HG03135 (cell line): Measurements from ENCODE around the gene TNNT1.

Experiments used
- ATAC-seq: cut with Tn5 transposase; IDR thresholded peaks from one replicate; pipeline ENCODE4 v1.9.1; 2021; ENCODE audit warnings: mild to moderate bottlenecking, moderate library complexity; ENCODE audit not compliant: unreplicated experiment

The TNNT1 gene

GRCh38 chr19:55146078-55146704, 2.8 kb downstream of the TNNT1 start:
- ATAC-seq, result no peak

DNA sequence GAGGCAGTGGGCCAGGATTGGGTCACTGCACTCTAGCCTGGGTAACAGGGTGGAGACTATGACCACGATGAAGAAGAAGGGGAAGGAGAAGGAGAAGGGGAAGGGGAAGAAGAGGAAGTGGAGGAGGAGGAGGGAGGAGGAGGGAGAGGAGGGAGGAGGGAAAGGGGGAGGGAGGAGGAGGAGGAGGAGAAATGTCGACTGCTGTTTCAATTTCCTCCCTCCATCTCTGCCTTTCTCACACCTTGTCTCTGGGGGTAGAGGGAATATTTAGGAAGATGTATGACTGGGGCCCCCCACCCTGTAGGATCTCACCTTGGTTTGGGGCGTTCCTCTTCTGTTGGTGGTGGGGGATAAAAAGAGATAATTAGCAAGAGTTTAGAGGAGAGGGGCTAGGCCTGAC, 3.8 kb downstream of the TNNT1 start:
- ATAC-seq, result no peak

- ATAC-seq, result no peak
Observed at GRCh38 chr19:55141696-55142095, 7.3 kb downstream of the TNNT1 start.

GRCh38 chr19:55137915-55138314, 11.1 kb downstream of the TNNT1 start:
- no peak for ATAC-seq

DNA sequence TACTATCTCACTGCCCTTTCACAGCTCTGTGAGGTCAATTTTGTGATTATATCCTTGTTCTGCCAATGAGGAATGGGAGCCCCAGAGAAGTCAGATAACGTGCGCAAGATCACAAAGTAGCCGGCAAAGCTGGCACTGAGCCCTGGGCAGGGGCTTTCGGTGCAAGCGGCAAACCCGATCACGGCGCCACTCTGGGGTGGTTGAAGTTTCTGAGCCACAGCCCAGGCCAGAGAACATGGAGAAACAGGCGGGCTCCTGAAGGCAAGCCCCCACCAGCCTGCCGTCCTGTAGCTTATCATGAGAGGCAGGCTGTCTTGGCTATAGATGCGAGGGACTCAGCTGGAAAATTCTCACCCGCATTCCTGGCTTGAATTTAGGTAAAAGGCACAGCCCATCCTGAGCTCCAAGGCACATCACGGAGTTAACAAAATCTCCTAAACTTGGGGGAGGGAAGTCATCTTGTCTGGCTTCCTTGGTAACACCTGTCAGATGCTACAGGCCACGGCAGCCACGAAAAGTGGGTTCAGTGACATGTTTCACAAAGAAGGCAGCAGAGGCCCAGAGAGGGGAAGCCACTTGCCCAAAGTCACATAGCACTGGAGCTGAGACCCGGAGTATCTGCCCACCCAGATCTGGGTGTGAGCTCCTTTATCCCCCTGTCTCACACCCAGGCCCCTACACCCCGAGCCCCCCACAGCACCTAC, 12.5 kb downstream of the TNNT1 start:
- ATAC-seq, result no peak

DNA sequence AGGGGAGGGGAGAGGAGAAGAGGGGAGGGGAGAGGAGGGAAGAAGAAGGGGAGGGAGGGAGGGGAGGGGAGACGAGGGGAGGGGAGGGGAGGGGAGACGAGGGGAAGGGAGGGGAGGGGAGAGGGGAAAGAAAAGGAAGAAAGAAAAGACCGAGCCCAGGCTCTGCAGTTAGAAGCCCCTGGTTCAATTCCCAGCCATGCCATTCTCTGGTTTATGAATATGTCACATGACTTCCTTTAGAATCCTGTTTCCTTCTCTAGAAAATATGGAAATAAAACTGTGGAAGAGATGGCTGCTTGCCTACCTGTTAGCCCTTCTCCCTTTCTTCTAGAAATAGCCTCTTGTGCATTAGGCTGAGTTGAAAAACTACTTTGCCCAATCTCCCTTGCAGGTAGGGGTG, 14.3 kb downstream of the TNNT1 start:
- ATAC-seq, result no peak

GRCh38 chr19:55133639-55134444, 15.2 kb downstream of the TNNT1 start:
- ATAC-seq, result no peak

DNA sequence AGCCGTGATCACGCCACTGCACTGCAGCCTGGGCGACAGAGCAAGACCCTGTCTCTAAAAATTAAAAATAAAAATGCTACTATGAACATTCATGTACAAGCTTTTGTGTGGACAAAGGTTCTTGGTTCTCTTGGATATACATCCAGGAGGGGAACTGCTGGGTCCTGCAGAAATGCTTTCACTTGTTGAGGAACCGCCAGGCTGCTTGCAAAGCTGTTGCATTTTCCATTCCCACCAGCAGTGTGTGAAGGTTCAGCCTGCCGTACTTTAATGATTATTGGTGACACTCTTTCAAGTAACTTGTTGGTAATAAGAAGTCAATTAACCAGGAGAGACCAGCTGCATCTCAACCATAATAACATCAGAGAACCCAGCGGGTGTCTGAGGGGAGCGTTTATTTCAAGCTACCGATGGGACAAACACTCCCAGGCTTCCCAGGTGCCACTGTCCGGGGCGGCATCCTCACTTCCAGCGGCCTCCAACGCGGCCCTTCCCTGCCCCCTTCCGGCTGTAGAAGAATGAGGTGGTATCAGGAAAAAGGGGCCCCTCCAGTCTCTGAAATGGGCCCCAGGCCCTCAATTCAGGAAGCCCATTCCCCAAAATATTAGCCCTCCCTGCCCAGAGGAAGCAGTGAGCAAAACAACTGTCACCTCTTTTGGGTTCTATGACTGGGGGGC, 16.4 kb downstream of the TNNT1 start:
- no peak for ATAC-seq

DNA sequence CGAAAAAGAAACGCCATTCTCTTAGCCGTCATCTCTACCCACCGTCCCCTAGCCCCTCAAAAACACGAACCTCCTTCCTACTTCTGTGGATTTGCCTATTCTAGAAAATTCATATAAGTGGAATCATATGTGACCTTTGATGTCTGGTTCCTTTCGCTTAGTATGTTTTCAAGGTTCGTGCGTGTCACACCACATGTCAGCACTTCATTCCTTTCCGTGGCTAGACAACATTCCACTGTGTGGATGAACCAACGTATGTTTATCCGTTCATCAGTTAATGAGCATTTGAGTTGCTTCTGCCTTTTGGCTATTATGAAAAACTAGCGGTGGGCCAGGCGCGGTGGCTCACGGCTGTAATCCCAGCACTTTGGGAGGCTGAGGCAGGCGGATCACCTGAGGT, 17.6 kb downstream of the TNNT1 start:
- ATAC-seq, result no peak

GRCh38 chr19:55119053-55119452, 30.0 kb downstream of the TNNT1 start:
- no peak for ATAC-seq

- no peak for ATAC-seq
Observed at GRCh38 chr19:55118401-55118991, 30.5 kb downstream of the TNNT1 start.

- ATAC-seq, result peak; percentile 82
Observed at GRCh38 chr19:55117663-55118391, 31.2 kb downstream of the TNNT1 start.

DNA sequence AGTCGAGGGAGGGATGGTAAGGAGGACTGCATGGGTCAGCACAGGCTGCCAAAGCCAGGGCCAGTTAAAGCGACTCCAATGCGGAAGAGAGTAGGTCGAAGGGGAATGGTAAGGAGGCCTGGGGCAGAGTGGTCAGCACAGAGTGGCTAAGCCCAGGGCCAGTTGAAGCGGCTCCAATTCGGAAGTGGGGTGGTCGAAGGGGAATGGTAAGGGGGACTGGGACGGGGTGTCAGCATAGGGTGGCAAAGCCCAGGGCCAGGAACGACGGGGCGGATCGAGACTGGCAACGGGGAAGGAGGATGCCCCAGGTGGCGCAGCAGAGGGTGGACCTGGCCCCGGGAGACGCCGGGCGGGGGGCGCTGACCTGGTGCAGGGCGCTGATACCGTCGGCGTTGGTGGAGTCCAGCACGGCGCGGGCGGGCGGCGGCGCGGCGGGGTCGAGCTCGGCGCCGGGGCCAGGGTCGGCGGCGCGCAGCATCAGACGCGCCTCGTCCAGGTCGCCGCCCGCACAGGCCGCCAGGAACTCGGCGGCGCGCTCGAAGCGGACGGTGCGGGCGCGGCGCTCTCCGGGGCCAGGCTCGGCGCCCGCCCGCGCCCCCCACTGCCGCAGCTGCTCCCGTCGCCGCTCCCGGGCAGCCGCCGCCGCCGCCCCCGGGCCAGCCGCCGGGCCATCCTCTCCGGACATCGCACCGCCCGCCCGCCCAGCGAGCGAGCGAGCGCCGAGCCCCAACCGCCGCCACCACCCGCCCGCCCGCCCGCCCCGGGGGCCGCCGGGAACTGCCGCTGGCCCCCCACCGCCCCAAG, 31.9 kb downstream of the TNNT1 start, which contains the start of gene PPP1R12C:
Gene PPP1R12C, minus strand, starts transcription at position 779 of the 804 bp plus-strand sequence. Its CDS starts 94 bp downstream, at position 685.
- peak; percentile 2 for ATAC-seq

DNA sequence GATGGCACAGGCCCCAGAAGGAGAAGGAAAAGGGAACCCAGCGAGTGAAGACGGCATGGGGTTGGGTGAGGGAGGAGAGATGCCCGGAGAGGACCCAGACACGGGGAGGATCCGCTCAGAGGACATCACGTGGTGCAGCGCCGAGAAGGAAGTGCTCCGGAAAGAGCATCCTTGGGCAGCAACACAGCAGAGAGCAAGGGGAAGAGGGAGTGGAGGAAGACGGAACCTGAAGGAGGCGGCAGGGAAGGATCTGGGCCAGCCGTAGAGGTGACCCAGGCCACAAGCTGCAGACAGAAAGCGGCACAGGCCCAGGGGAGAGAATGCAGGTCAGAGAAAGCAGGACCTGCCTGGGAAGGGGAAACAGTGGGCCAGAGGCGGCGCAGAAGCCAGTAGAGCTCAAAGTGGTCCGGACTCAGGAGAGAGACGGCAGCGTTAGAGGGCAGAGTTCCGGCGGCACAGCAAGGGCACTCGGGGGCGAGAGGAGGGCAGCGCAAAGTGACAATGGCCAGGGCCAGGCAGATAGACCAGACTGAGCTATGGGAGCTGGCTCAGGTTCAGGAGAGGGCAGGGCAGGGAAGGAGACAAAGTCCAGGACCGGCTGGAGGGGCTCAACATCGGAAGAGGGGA, 32.7 kb downstream of the TNNT1 start:
- ATAC-seq, result no peak

GRCh38 chr19:55115446-55116065, 33.5 kb downstream of the TNNT1 start:
- ATAC-seq, result no peak

- no peak for ATAC-seq
Observed at GRCh38 chr19:55114566-55115145, 34.4 kb downstream of the TNNT1 start.

GRCh38 chr19:55113570-55114039, 35.4 kb downstream of the TNNT1 start:
- no peak for ATAC-seq
